K562 (cell line): ENCODE data around the gene PPFIA3. TPM values are rescaled to one million over a fixed set of nuclear protein-coding genes. Genes with fewer than 3 reads are reported as not detected.

Experiments
- CCNT2 ChIP-seq: IDR thresholded peaks from 2 replicates; pipeline ENCODE4 v1.6.1; 2011; ENCODE audit warnings: borderline replicate concordance, low read depth, mild to moderate bottlenecking, moderate library complexity, mixed read lengths, low read length; ENCODE audit not compliant: insufficient read length; ENCODE audit errors: extremely low read depth
- CHD2 ChIP-seq: IDR thresholded peaks from 2 replicates; pipeline ENCODE4 v1.6.1; 2011; ENCODE audit warnings: low read depth, low read length
- EGR1 ChIP-seq: fragments of 450-650 bp; conservative IDR thresholded peaks from 2 replicates; pipeline ENCODE4 v1.6.1; 2017; ENCODE audit warnings: mild to moderate bottlenecking
- ETV5 ChIP-seq: sonication (generic); formaldehyde crosslinking; IDR thresholded peaks from 2 replicates; pipeline ENCODE4 v1.4.0; 2020; ENCODE audit warnings: low read depth, mild to moderate bottlenecking, missing genetic modification reagents
- GATA2 ChIP-seq: sonication (generic); formaldehyde crosslinking; IDR thresholded peaks from 2 replicates; pipeline ENCODE4 v1.4.0; 2020; ENCODE audit warnings: mild to moderate bottlenecking, missing genetic modification reagents
- KDM5B ChIP-seq: fragments of 200-600 bp; sonication (generic); IDR thresholded peaks from 2 replicates; pipeline ENCODE4 v1.6.1; 2012; ENCODE audit warnings: low read depth, mild to moderate bottlenecking, moderate library complexity, low read length, control low read depth, inconsistent platforms; ENCODE audit not compliant: insufficient replicate concordance
- MAFG ChIP-seq: fragments of 450-650 bp; conservative IDR thresholded peaks from 2 replicates; pipeline ENCODE4 v1.6.1; 2016; ENCODE audit warnings: missing genetic modification characterization, missing compliant biosample characterization
- MBD2 ChIP-seq: sonication (generic); IDR thresholded peaks from 2 replicates; pipeline ENCODE4 v1.6.1; 2016; ENCODE audit warnings: low read depth, borderline replicate concordance
- NFE2L1 ChIP-seq: fragments of 450-650 bp; IDR thresholded peaks from 2 replicates; pipeline ENCODE4 v1.6.1; 2016; ENCODE audit warnings: missing genetic modification characterization, low read depth, mild to moderate bottlenecking, missing compliant biosample characterization, moderate library complexity, borderline replicate concordance
- PBX2 ChIP-seq, 2 experiments: IDR thresholded peaks in 1 of 2; conservative IDR thresholded peaks in 1 of 2; 2 replicates each; pipeline ENCODE4 v1.6.1; 2016; ENCODE audit warnings: low read depth in 2 of 2, mild to moderate bottlenecking in 1 of 2, missing compliant biosample characterization in 1 of 2, missing genetic modification characterization in 1 of 2, moderate library complexity in 1 of 2
- SAFB ChIP-seq: fragments of 200-400 bp; formaldehyde crosslinking; IDR thresholded peaks from 2 replicates; pipeline ENCODE4 v1.6.1; 2017; ENCODE audit warnings: low read depth, low read length, borderline replicate concordance
- TAF7 ChIP-seq: fragments of 450-650 bp; IDR thresholded peaks from 2 replicates; pipeline ENCODE4 v1.6.1; 2016; ENCODE audit warnings: missing genetic modification characterization, missing compliant biosample characterization
- TAF9B ChIP-seq: fragments of 450-650 bp; IDR thresholded peaks from 2 replicates; pipeline ENCODE4 v1.6.1; 2018; ENCODE audit warnings: mild to moderate bottlenecking; ENCODE audit not compliant: partially characterized antibody
- ZNF717 ChIP-seq: fragments of 250-450 bp; sonication (Bioruptor Pico); IDR thresholded peaks from 2 replicates; pipeline ENCODE4 v1.5.0; 2021
- polyA plus RNA-seq, 8 experiments: library from polyadenylated mRNA; depleted of rRNA in 4 of 8; stranded (reverse) in 5 of 8; unstranded in 3 of 8; fragments of >200 nt; fragmentation: Nextera tagmentation in 2 of 8; fragmentation: Illumina TruSeq in 1 of 8; extraction: Ambion mirVana in 2 of 8; extraction: Trizol in 1 of 8; gene quantifications; 2 replicates each; pipeline versions ENCODE4 v1.2.1 to v1.2.3, GENCODE V29; 2011 to 2014; ENCODE audit warnings: inconsistent platforms in 1 of 8, missing spikeins in 1 of 8
- total RNA-seq, 7 experiments: library from RNA; depleted of rRNA in 6 of 7; stranded (reverse); fragments of >200 nt in 6 of 7; fragmentation: Illumina TruSeq in 2 of 7; extraction: Trizol in 2 of 7; gene quantifications; 2 replicates each; pipeline versions ENCODE4 v1.2.1 to v1.2.3, GENCODE V29; 2011 to 2021; ENCODE audit warnings: low replicate concordance in 1 of 7

Gene PPFIA3
- total and polyA plus RNA-seq, 9 of the 15 experiments (the other 6 are each of a cell fraction or from before 2014, with no cell fraction given): 0.10 to 53.0 (median 17.6) TPM

- peak; percentile 22 for TF ChIP-seq CCNT2
- no peak for TF ChIP-seq ETV5 (CRISPR knock-in tag)
- no peak for TF ChIP-seq GATA2 (CRISPR knock-in tag)
- TF ChIP-seq KDM5B: no peak
- TF ChIP-seq TAF7 (tag): no peak
- TF ChIP-seq MAFG (tag): no peak
- TF ChIP-seq TAF9B: no peak
- no peak for TF ChIP-seq NFE2L1 (tag)
- no peak for TF ChIP-seq ZNF717 (CRISPR knock-in tag)
- TF ChIP-seq PBX2 (CRISPR knock-in tag; IDR thresholded peaks at IDR 0.05; ENCODE audit: low read depth): no peak
- no peak for TF ChIP-seq PBX2 (tag; conservative IDR thresholded peaks at IDR 0.05; ENCODE audit: low read depth)
- TF ChIP-seq SAFB: no peak
- TF ChIP-seq CHD2: no peak
- peak; percentile 78 for TF ChIP-seq MBD2
- TF ChIP-seq EGR1: no peak; the same call in 1 of the 2 replicates
Observed at GRCh38 chr19:49142866-49143335, 23.6 kb downstream of the PPFIA3 start (continued).
